Measurements from ENCODE around the gene CPEB1.
"Not testable (repeated sequence)": the region's sequence is repeated elsewhere in the genome, so short reads cannot be mapped to it uniquely, and the experiment has no call there.

DNA sequence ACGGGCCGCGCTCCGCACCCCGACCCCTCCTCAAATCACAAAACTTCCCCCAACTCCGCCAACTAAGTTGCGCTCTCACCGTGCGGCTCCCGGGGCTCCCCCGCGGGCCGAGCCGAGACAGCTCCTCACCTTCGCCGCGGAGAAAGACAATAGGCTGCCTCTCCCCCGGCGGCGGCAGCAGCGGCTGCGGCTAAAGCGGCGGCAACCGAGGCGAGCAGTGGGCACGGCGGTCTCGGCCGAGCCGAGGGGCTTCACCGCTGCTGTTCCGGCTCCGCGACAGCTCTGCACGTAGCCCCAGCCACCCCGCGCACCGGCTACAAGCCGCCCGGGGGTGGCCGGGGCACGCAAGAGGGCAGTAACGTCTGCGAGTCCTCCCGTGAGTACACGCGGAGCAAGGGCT, 133.6 kb downstream of the CPEB1 start:
- TF ChIP-seq POLR2A (IDR thresholded peaks at IDR 0.05; ENCODE audit: low read length); GATA1 (IDR thresholded peaks at IDR 0.05; ENCODE audit: low read depth, low read length): not testable (repeated sequence)

All from erythroblast (primary cell).